Tibial nerve (tissue), 4 donors: Measurements from ENCODE around the gene CCDC158. TPM values are rescaled to one million over a fixed set of nuclear protein-coding genes. Genes with fewer than 3 reads are reported as not detected.
"Not testable (repeated sequence)": the region's sequence is repeated elsewhere in the genome, so short reads cannot be mapped to it uniquely, and the experiment has no call there.

ENCODE experiments used
- DNase-seq, 2 donors: peaks; one replicate each; pipeline ENCODE4 v3.0.0-alpha.2; 2019; ENCODE audit warnings: low spot score in 2 of 2
- H3K27ac ChIP-seq, 4 donors: fragments of 200-600 bp; sonication (generic) in 3 of 4; one replicate each; pipeline ENCODE4 v1.5.1; 2017 to 2019; ENCODE audit warnings: mild to moderate bottlenecking in 1 of 4
- H3K27me3 ChIP-seq, 2 donors: fragments of 200-600 bp; sonication (generic) in 1 of 2; one replicate each; pipeline versions ENCODE4 v1.5.1 to v1.6.0; 2017 to 2019
- H3K36me3 ChIP-seq, 3 donors: fragments of 200-600 bp; sonication (generic); one replicate each; pipeline ENCODE4 v1.5.1; 2018 to 2019
- H3K4me1 ChIP-seq, 4 donors: fragments of 200-600 bp; sonication (generic) in 3 of 4; one replicate each; pipeline ENCODE4 v1.5.1; 2017 to 2019
- H3K4me3 ChIP-seq, 4 donors: fragments of 200-600 bp; sonication (generic) in 3 of 4; one replicate each; pipeline ENCODE4 v1.5.1; 2017 to 2019; ENCODE audit warnings: mild to moderate bottlenecking in 1 of 4, moderate library complexity in 1 of 4
- H3K9me3 ChIP-seq, 4 donors: fragments of 200-600 bp; sonication (generic) in 3 of 4; one replicate each; pipeline ENCODE4 v1.5.1; 2017 to 2019
- CTCF ChIP-seq, 5 experiments: fragments of 200-600 bp in 3 of 5; fragments of 450-650 bp in 2 of 5; sonication (generic) in 3 of 5; IDR thresholded peaks; one replicate each; pipeline ENCODE4 v1.5.1; 2016 to 2019; ENCODE audit warnings: antibody characterized with exemption in 5 of 5, mild to moderate bottlenecking in 3 of 5, moderate library complexity in 2 of 5
- EP300 ChIP-seq, 2 donors: sonication (generic); formaldehyde crosslinking; IDR thresholded peaks; one replicate each; pipeline ENCODE4 v1.6.1; 2017; ENCODE audit warnings: antibody characterized with exemption in 2 of 2, mild to moderate bottlenecking in 1 of 2
- POLR2A ChIP-seq, 2 donors: fragments of 450-650 bp; IDR thresholded peaks; one replicate each; pipeline ENCODE4 v1.6.1; 2017; ENCODE audit warnings: antibody characterized with exemption in 2 of 2, mild to moderate bottlenecking in 2 of 2, moderate library complexity in 2 of 2
- WGBS, 2 donors: methylation state at CpG; one replicate each; pipeline ENCODE4 v1.1.5; 2018; 5-methylcytosine and 5-hydroxymethylcytosine counted together
- total RNA-seq, 4 donors: library from RNA; depleted of rRNA; stranded (reverse); fragments of >200 nt; gene quantifications; one replicate each; pipeline ENCODE4 v1.1.0, GENCODE V29; 2016

Gene CCDC158
- total RNA-seq, 4 donors from 2014 or later, result 0.39 to 8.4 (median 0.86) TPM

DNA sequence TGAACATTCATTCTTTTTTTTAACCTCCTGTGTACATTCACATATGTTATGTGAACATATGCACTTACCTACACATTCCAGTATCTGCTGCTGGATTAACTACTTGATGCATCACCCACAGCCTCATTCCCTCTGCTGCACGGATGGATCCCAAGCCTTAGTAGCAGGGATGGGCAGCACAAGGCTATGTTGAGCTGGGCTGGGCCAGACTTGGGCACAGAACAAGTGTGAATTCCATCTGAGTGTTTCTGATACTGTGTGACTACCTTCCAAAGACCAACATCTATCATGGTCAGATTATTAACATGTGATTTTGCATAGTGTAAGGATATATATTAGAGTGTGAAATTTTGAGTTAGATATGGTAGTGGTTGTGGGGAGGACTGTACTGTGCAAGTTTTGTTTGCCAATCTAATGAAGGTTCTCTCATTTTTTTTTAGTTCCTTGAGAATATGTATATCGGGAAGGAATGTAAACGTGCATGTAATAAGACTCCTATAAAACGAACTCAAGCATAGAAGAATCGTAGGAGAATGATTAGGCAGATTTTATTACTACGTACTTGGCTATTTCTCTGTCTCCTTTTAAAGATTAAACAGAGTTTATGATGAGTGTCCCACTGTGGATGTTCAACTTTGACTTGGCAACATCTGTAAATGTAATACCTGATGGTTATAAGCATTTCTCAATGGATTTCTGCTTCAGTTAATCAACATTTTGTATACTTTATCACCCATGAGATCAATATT lies 137.8 kb downstream of the CCDC158 start:
- TF ChIP-seq POLR2A (IDR thresholded peaks at IDR 0.05) (no peak), CTCF (IDR thresholded peaks at IDR 0.05) (no peak), EP300 (IDR thresholded peaks at IDR 0.05) (no peak)
- Histone ChIP-seq H3K4me3 (no peak overlapping the region), H3K27me3 (no peaks in the 10 kb centered on the region), H3K36me3 (no peaks in the 10 kb centered on the region), H3K4me1 (no peaks in the 10 kb centered on the region), H3K27ac (no peak overlapping the region), H3K9me3 (peaks cover 0 to 13% (median 0%) of the 10 kb centered on the region in 4 donors)
- no peak for DNase-seq
- 67 to 68% methylated on average over 6 of the region's 6 CpGs for WGBS, 2 donors

- H3K27ac ChIP-seq, DNase-seq, H3K36me3 ChIP-seq, H3K9me3 ChIP-seq, H3K4me1 ChIP-seq, H3K27me3 ChIP-seq, H3K4me3 ChIP-seq: not testable (repeated sequence)
- WGBS, 2 donors, result 74 to 79% methylated on average over 6 of the region's 6 CpGs
Measured at GRCh38 chr4:76281594-76281993, 139.3 kb downstream of the CCDC158 start.

GRCh38 chr4:76280488-76281441 lies 140.2 kb downstream of the CCDC158 start:
- Histone ChIP-seq H3K27ac (no peak overlapping the region), H3K4me3 (no peak overlapping the region), H3K4me1 (no peaks in the 10 kb centered on the region), H3K36me3 (no peaks in the 10 kb centered on the region), H3K9me3 (peaks cover 0 to 1% (median 0%) of the 10 kb centered on the region in 4 donors), H3K27me3 (no peaks in the 10 kb centered on the region)
- no peak for TF ChIP-seq CTCF (IDR thresholded peaks at IDR 0.05)
- TF ChIP-seq EP300 (IDR thresholded peaks at IDR 0.05), result no peak
- no peak for TF ChIP-seq POLR2A (IDR thresholded peaks at IDR 0.05)
- no peak for DNase-seq
- WGBS, 2 donors, result 71 to 76% methylated on average over 6 of the region's 6 CpGs

DNA sequence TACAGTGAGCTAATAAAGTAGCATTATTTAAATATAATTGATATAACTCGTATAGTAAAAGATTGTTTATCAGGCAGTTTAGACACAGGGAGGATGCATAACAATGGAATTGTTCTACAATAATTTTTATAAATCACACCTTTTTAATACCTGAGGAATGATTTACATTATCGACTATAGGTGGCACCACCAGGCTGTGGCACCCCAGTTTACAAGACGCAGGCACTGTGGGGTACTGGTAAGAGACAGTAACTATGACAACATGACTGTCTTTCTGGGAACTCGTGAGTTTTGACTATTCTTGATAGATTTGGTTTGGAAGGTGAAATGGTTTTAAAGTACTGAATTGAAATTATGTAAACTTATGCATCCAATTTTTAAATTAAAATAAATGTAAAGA lies 141.5 kb downstream of the CCDC158 start:
- DNase-seq, result no peak
- Histone ChIP-seq H3K4me3 (no peak overlapping the region), H3K27ac (no peak overlapping the region), H3K4me1 (no peaks in the 10 kb centered on the region), H3K27me3 (no peaks in the 10 kb centered on the region), H3K36me3 (no peaks in the 10 kb centered on the region), H3K9me3 (no peaks in the 10 kb centered on the region)
- TF ChIP-seq POLR2A (IDR thresholded peaks at IDR 0.05) (no peak), EP300 (IDR thresholded peaks at IDR 0.05) (no peak), CTCF (IDR thresholded peaks at IDR 0.05) (no peak)
- 75 to 83% methylated on average over 4 of the region's 4 CpGs for WGBS, 2 donors

DNA sequence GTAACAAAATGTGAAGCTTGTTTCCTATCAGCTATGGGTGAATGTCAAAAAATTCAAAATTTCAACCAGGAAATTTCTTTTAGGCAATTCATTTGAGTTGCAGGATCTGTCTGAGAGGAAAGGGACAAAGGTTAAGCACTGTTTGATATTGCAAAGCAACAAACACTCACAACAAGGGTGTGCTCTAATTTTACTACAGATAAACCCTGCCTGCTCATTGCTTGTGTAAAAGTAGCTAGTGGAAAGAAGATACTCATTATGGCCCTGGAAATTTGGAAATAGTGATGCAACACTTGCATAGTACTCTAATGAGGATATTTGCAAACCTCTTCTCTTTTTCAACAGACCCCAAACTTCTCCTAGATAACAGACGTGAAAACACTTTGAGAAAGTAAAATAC lies 142.4 kb downstream of the CCDC158 start:
- no peak overlapping the region for H3K27ac ChIP-seq
- no peak for TF ChIP-seq CTCF (IDR thresholded peaks at IDR 0.05)
- TF ChIP-seq EP300 (IDR thresholded peaks at IDR 0.05), result no peak
- no peak for TF ChIP-seq POLR2A (IDR thresholded peaks at IDR 0.05)
- H3K9me3 ChIP-seq, result no peaks in the 10 kb centered on the region
- no peaks in the 10 kb centered on the region for H3K36me3 ChIP-seq
- H3K27me3 ChIP-seq, result no peaks in the 10 kb centered on the region
- no peak overlapping the region for H3K4me3 ChIP-seq
- no peak for DNase-seq
- 65 to 75% methylated on average over 1 of the region's 1 CpG for WGBS, 2 donors
- H3K4me1 ChIP-seq, result no peaks in the 10 kb centered on the region
